Endothelial cell of hepatic sinusoid (primary cell): ENCODE measurements around the gene COX7A2L.

Experiments
- in situ Hi-C: cut with HindIII; loops from 2 replicates; pipeline ENCODE4 v1.10.0; 2017; ENCODE audit warnings: low sequenced_read_pairs

COX7A2L gene

DNA sequence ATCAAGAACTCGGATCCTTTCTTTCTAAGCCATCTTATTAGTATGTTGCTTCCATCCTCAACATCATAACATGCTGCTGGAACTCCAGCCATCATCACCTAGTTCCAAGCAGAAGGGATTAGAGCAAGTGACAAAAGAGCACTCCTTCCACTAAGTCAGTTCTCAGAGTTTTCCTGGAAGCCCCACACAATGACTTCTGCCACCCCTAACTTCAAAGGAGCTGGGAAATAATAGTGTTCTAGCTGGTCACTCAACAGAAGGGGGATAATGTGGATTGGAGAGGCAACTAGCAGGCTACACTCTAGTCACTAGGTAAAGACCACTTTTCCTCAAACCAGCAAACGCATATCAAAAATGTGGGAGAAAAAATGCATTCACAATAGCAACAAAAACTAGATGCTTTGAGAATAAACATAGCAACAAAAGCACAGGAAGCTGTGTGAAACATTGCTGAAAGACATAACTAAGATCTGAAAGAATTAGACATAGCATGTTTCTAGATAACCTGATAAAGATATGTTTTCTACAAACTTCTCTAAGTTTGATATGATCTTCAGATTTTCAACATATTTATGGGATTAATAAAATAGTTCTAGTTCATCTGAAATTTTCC lies 39.5 kb downstream of the COX7A2L start:
- in situ Hi-C loops = no loop called here

DNA sequence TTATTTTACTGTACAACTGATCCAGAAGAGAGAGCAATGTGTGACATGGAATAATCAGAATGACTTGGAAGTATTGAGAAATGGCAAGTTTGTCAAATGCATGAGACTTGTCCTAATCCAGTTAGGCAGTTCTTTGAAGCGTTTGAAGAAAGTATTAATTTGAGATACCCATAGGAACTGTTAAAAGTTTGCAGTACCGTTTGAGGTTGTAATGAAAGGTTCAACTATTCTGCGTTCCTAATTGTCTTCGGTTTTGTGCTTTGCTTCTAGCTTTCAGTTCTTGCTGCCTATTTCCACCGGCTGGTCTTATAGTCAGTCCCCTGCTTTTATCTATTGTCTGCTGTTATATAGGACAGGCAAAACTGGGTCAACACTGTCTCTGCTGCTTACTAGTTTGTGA lies 41.8 kb downstream of the COX7A2L start:
- in situ Hi-C loops = no loop called here

DNA sequence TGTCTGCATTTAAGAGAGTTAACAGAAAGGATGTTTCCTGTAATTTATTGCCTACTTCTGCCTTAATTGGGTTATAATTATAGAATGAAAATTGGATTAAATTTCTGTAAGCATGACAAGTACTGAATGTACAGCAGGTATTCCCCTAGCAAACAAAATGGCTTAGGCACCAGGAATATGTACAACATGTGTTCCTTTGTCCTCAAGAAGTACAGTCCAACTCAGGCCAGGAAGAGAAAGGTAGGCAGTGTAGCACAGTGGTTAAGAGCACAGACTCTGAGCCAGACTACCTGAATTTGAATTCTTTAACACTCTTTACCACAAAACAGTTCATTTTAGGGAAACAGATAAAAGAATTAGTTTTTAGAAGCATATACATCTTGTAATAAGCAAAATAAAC lies 43.1 kb downstream of the COX7A2L start:
- in situ Hi-C loops = no loop called here

DNA sequence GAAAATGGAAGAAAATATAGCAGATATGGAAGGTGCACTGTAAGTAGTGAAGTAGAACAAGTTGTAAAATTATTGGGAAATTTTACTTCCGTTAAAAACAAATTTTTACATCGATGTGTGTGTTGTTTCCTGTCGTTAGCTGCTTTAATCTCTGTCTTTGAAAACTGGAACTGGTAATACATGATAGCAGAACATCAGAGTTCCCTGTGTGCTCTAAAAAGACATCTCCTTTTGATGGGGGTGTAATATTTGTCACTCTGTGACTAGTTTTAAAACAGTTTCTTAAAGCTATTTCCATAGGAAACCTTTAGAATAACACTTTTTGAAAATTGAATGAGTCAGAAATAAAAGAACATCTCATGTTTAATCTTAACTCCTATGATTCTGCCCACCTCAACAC lies 43.5 kb downstream of the COX7A2L start:
- in situ Hi-C loops = no loop called here

DNA sequence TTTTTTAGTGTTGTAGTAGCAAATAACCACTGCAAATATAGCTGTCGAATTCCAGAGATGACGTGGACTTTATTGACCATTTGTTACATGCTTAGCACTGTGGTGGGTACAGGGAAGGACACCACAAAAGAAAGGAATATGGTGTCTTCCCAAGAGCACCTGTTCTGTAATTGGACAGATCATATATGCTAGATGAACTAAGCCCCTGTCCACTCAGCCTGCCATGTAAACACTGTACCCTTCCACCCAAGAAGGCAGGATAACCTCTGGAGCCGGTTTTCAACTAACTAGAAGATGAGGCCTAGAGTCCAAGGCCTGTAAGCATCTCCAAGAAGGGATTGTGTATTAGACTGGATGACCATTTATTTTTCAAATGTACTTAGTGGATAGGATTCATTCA lies 44.1 kb downstream of the COX7A2L start:
- in situ Hi-C loops = no loop called here

DNA sequence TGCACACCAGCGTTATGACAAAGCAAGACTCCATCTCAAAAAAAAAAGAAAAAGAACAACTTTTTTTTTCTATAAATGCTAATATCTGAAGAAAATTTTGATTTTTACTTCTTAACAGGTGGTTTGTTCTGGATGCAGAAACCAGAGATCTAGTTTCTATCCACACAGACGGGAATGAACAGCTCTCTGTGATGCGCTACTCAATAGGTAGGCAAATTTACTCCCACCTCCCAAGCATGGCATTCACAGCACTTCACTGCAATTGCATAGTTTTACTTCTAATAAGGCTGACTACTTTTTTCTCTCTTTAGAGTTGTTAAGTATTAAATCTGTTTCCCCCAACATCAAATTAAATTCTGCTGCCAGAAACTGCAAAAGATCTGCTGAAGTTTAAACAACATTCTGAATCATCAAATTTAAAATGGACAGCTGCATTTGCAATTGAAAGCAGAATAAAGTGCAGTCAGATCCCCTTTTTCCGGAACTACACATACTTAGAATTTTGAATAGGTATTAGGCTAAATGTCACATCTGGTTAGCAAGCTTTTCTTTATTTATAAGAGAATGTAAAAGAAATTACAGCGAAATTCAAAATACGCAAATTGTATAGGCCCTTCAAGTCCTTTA lies 45.1 kb downstream of the COX7A2L start:
- in situ Hi-C loops = no loop called here

DNA sequence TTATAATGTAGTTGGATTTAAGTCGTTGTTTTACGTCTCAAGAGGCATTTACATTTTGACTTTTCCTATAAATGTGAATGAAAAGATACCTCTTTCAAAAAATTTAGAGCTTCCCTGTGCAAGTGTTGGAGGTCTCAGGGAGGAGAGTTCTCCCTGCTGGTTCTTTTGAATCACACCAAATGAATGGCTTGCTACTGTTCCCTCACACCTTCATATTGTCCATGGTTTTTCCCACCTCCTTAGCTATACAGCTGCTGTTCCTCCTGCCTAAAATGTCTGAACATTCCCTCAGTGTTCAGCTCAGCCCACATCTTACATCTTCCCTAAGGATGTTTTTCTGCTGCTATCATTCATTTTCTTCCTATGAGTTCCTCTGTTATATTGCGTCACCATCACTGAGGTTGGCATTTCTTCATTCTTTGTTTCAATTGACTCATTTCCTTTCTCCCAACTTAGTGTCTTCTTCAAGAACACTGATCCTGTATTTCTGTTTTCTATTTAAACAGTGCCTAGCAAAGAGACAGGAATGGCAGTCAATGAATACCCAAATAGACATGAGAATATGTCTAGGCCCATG lies 46.0 kb downstream of the COX7A2L start:
- in situ Hi-C loops = no loop called here

DNA sequence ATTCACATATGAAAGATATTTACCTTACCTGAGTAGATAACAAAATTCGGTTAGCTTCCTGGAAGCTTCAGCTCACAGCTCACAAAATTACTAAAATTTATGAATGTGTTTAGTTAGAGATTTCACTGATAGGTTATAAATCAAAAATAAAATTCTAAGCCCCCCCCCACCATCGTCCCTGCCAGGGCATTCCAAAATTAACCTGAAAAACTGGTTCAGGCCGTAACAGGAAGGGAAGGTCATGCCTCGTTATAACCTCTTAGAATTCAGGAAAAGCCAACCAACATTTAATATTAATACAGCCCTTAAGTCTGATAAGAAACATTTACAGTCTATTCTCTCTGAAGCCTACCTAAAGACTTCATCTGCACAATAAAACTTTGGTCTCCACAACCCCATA lies 48.9 kb downstream of the COX7A2L start:
- in situ Hi-C loops = no loop called here

DNA sequence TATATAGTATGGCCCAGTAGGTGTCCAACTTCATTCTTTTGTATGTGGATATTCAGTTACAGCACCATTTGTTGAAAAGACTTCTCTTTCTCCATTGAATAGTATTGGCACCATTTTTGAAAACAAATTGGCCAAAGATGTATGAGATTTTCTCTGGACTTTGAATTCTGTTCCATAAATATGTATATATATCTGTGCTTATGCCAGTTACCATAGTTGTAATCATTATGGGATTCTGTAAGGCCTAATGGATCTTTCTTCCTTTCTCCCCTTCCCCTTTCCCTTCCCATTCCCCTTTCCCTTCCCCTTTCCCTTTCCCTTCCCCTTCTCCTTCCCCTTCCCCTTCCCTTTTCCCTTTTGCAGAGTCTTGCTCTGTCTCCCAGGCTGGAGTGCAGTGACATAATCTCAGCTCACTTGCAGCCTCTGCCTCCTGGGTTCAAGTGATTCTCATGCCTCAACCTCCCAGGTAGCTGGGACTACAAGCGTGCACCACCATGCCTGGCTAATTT lies 51.0 kb downstream of the COX7A2L start:
- in situ Hi-C loops = no loop called here

DNA sequence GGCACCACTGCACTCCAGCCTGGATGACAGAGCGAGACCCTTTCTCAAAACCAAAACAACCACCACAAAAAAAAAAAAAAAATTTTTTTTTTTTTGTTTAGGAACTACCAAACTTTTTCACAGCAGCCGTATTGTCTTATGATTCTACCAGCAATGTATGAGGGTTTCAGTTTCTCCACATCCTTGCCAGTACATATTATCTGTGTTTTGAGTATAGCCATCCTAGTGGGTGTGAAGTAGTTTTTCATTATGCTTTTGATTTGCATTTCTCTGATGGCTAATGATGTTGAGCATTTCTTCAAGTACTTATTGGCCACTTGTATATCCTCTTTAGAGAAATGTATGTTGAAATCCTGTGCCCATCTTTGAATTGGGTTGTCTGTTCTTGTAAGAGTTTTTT lies 51.7 kb downstream of the COX7A2L start:
- in situ Hi-C loops = no loop called here

DNA sequence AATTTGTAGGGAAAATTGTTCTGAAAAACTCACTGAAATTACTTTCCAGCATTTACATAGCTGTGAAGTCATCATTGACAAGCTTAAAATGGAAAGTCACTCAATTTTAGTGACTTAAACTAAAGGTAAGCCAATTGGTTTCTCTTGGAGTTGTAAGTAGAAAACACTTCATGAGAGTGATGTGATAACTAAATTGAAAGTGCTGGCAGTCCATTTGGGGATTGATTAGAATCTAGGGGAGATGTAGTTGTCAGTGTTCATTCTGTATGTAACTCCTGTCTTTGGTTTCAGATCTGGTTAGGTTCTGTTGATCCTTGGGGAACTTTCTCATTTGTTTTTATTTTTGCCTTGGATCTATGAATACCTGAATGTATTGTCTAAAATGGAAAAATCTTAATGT lies 53.8 kb downstream of the COX7A2L start:
- in situ Hi-C loops = no loop called here

DNA sequence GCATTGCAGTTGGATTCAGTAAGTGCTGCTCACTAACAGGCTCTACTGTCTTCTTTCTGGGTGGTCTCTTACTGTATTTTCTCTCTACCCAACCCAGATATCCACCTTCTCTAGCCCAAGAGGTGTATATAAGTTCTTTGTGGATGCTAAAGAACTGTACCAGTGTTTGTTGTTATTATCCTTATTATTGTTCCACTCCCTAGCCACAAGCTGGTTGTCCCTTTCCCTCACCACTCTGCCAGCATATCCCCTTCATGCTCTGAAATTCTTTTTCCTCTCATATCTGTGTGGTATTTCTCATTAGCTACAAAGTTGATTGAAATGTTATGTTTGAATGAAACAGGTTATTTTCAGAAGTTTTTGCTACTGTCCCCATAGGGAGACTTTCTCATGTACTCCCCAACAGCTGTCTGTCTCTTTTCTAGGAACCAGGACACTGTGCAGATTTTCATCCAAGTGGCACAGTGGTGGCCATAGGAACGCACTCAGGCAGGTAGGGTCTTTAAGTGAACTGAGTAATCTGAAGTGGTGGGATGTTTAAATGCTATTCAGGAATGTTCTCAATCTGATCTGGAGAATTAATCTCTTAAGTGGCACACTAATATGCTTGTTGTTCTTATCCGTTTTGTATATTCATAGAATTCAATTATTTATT lies 56.8 kb downstream of the COX7A2L start:
- in situ Hi-C loops = no loop called here

DNA sequence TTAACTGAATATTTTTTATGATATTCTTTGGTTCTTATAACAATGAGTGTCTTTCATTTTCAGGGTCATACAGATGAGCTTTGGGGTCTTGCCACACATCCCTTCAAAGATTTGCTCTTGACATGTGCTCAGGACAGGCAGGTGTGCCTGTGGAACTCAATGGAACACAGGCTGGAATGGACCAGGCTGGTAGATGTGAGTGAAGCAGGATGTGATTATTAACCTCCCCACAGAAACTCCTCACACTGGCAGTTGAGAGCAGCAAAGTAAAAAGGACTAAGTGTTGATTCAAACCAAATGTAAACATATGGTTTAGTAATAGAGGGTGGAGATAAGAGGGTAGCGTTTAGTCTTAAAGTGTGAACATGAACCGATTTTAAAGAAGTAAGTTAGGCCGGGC lies 57.8 kb downstream of the COX7A2L start:
- in situ Hi-C loops = no loop called here

DNA sequence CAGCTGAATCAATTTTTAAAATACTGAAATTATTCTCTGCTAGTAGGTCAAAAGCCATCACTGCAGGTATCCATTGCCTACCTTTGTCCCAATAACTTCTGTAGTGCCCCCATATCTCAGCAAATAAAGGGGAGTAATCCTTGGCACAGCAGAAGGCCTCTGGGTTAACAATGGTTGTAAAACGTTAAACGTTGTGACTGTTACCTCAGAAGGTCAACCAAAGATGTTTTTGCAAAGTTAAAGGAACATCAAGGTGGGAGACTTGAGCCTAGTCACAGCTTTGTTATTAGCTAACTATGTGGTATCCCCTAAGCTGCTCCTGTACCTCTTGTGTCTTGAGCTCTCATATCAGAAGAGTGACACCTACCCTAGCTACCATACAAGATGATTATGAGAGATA lies 60.5 kb downstream of the COX7A2L start:
- in situ Hi-C loops = no loop called here
